ENCODE measurements around the gene CDC42BPA. TPM values are rescaled to one million over a fixed set of nuclear protein-coding genes. Genes with fewer than 3 reads are reported as not detected.

Gene CDC42BPA
- total RNA-seq, 1 experiment from 2014 or later, result 30.1 TPM

DNA sequence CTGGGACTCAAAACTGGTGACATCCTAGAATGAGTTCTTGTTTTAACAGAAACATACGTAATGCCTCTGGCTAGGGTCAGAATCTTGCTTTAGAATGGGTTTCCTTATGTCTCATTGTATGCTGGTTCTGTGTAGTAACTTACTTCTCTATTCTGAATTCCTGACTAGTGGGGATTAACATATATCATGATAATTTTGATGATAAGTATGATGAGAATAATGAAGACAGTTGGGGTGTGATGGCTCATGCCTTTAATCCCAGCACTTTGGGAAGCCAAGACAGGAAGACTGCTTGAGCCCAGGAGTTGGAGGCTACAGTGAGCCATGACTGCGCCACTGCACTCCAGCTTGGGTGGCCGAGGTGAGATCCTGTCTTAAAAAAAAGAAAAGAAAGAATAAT lies 31.7 kb upstream of the CDC42BPA start:
- Histone ChIP-seq H3K4me2 (ENCODE audit: insufficient read depth, insufficient read length, low read length) (no peak overlapping the region), H3K14ac (ENCODE audit: insufficient read depth, low read length) (no peak overlapping the region), H3K27ac (ENCODE audit: insufficient read length, low read depth, low read length) (no peak overlapping the region), H2BK20ac (ENCODE audit: low read depth, low read length, poor library complexity, severe bottlenecking) (no peak overlapping the region), H4K5ac (ENCODE audit: insufficient read length, low read depth, low read length) (no peak overlapping the region), H3K9me3 (ENCODE audit: control insufficient read depth, low read depth, low read length) (no peaks in the 10 kb centered on the region), H2BK15ac (ENCODE audit: low read depth, low read length) (no peak overlapping the region), H4K8ac (replicated peaks; ENCODE audit: insufficient read length, low read depth, low read length) (no peak overlapping the region), H3K4me1 (ENCODE audit: insufficient read depth, low read length) (peaks cover 2% of the 10 kb centered on the region; the same call in 1 of the 2 replicates), H3K23me2 (ENCODE audit: insufficient read length, low read depth, low read length, poor library complexity, severe bottlenecking) (no peaks in the 10 kb centered on the region), H3K9ac (ENCODE audit: extremely low read depth, insufficient read length, low read length) (no peak overlapping the region), H2AK5ac (ENCODE audit: insufficient read length, low read length) (no peak overlapping the region), H2BK120ac (ENCODE audit: low read depth, low read length, poor library complexity, severe bottlenecking) (no peak overlapping the region), H3K79me2 (ENCODE audit: insufficient read depth, low read length) (no peaks in the 10 kb centered on the region), H3K56ac (ENCODE audit: insufficient read length, low read depth, low read length) (no peak overlapping the region), H3K23ac (ENCODE audit: insufficient read length, low read depth, low read length) (no peak overlapping the region), H2BK5ac (ENCODE audit: insufficient read length, low read length) (no peak overlapping the region), H4K91ac (ENCODE audit: insufficient read length, low read depth, low read length) (no peak overlapping the region), H4K20me1 (ENCODE audit: control insufficient read depth, insufficient read depth, insufficient read length) (no peaks in the 10 kb centered on the region), H3T11ph (ENCODE audit: low read length) (no peak overlapping the region), H3K79me1 (ENCODE audit: insufficient read depth, low read depth, low read length, poor library complexity, severe bottlenecking) (no peaks in the 10 kb centered on the region), H3K4ac (ENCODE audit: low read depth, low read length) (no peak overlapping the region), H3K18ac (ENCODE audit: insufficient read length, low read depth, low read length) (no peak overlapping the region), H2BK12ac (ENCODE audit: insufficient read length, low read depth, low read length) (no peak overlapping the region), H2AFZ (ENCODE audit: low read length) (no peak overlapping the region), H3K27me3 (ENCODE audit: insufficient read depth, low read length) (no peaks in the 10 kb centered on the region)
- no CpG with 5 or more reads among the region's 3 CpGs for WGBS (ENCODE audit: extremely low coverage, insufficient read length, low lambda C conversion rate)
- Mint-ChIP-seq H3K36me3 (ENCODE audit: insufficient read depth in 1 of 3, low read depth in 3 of 3) (peaks cover 0 to 2% (median 0%) of the 10 kb centered on the region in 3 experiments; a peak in 1 of 7 replicates), H3K9me3 (peaks cover 0 to 2% of the 10 kb centered on the region in 2 experiments; a peak in 1 of 5 replicates), H3K4me3 (no peak overlapping the region), H3K4me1 (peaks cover 18 to 26% of the 10 kb centered on the region in 2 experiments), H3K27me3 (ENCODE audit: low read depth) (no peaks in the 10 kb centered on the region; the same call in 1 of the 2 replicates), H3K27ac (no peak overlapping the region)
- no peak for DNase-seq
- TF ChIP-seq, protein P1, sequence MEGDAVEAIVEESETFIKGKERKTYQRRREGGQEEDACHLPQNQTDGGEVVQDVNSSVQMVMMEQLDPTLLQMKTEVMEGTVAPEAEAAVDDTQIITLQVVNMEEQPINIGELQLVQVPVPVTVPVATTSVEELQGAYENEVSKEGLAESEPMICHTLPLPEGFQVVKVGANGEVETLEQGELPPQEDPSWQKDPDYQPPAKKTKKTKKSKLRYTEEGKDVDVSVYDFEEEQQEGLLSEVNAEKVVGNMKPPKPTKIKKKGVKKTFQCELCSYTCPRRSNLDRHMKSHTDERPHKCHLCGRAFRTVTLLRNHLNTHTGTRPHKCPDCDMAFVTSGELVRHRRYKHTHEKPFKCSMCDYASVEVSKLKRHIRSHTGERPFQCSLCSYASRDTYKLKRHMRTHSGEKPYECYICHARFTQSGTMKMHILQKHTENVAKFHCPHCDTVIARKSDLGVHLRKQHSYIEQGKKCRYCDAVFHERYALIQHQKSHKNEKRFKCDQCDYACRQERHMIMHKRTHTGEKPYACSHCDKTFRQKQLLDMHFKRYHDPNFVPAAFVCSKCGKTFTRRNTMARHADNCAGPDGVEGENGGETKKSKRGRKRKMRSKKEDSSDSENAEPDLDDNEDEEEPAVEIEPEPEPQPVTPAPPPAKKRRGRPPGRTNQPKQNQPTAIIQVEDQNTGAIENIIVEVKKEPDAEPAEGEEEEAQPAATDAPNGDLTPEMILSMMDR (conservative IDR thresholded peaks at IDR 0.05), result no peak

Data from H9 (cell line).